Testis (tissue), 3 donors: Measurements from ENCODE around the gene ACTL8. TPM values are rescaled to one million over a fixed set of nuclear protein-coding genes. Genes with fewer than 3 reads are reported as not detected.

ENCODE experiments used
- DNase-seq: peaks from one replicate; pipeline ENCODE4 v3.0.0-alpha.2; 2019
- H3K27ac ChIP-seq, 2 donors: fragments of 200-600 bp; sonication (generic); one replicate each; pipeline ENCODE4 v1.5.1; 2019
- H3K27me3 ChIP-seq: fragments of 200-600 bp; sonication (generic); one replicate; pipeline ENCODE4 v1.5.1; 2019
- H3K36me3 ChIP-seq: fragments of 200-600 bp; sonication (generic); one replicate; pipeline ENCODE4 v1.5.1; 2017; ENCODE audit warnings: low read depth; ENCODE audit errors: missing control alignments
- H3K4me1 ChIP-seq: fragments of 200-600 bp; sonication (generic); one replicate; pipeline ENCODE4 v1.5.1; 2019
- H3K4me3 ChIP-seq, 2 donors: fragments of 200-600 bp; sonication (generic); one replicate each; pipeline ENCODE4 v1.5.1; 2017 to 2019
- H3K9me3 ChIP-seq: fragments of 200-600 bp; sonication (generic); one replicate; pipeline ENCODE4 v1.5.1; 2017
- CTCF ChIP-seq, 3 experiments: fragments of 450-650 bp in 2 of 3; fragments of 200-600 bp in 1 of 3; sonication (generic) in 1 of 3; IDR thresholded peaks; one replicate each; pipeline ENCODE4 v1.5.1; 2016 to 2019; ENCODE audit warnings: antibody characterized with exemption in 3 of 3, mild to moderate bottlenecking in 2 of 3, moderate library complexity in 1 of 3
- POLR2A ChIP-seq: fragments of 450-650 bp; IDR thresholded peaks from one replicate; pipeline ENCODE4 v1.6.1; 2017; ENCODE audit warnings: antibody characterized with exemption, mild to moderate bottlenecking, moderate library complexity
- WGBS, 2 donors: methylation state at CpG; one replicate each; pipeline ENCODE4 v1.1.5; 2018; 5-methylcytosine and 5-hydroxymethylcytosine counted together
- intact Hi-C: fragments of 100-400 bp; cut with DNase I; formaldehyde crosslinking; loops from one replicate; pipeline ENCODE4 v1.15.1; 2023; ENCODE audit warnings: low total_unique reads
- polyA plus RNA-seq: library from polyadenylated mRNA; stranded (reverse); fragments of 350-450 nt; fragmentation: Illumina TruSeq; extraction: RNeasy Lipid Tissue Mini Kit (QIAGEN cat#74804); gene quantifications from one replicate; pipeline ENCODE4 v1.2.3, GENCODE V29; 2014; ENCODE audit warnings: low read depth, low replicate concordance; ENCODE audit not compliant: insufficient read depth
- total RNA-seq, 2 donors: library from RNA; depleted of rRNA; stranded (reverse); fragments of >200 nt; gene quantifications; one replicate each; pipeline ENCODE4 v1.2.3, GENCODE V29; 2016

ACTL8 gene
- total and polyA plus RNA-seq, 3 donors from 2014 or later = 10.9 to 12.8 (median 12.6) TPM

GRCh38 chr1:17873007-17873675, 118.0 kb downstream of the ACTL8 start:
- Histone ChIP-seq H3K27me3 (no peaks in the 10 kb centered on the region), H3K27ac (no peak overlapping the region), H3K36me3 (no peaks in the 10 kb centered on the region), H3K4me1 (no peaks in the 10 kb centered on the region), H3K4me3 (no peak overlapping the region), H3K9me3 (no peaks in the 10 kb centered on the region)
- intact Hi-C loops = no loop called here
- DNase-seq = no peak
- TF ChIP-seq CTCF (IDR thresholded peaks at IDR 0.05) (no peak), POLR2A (no peak)
- 73 to 75% methylated on average over 8 of the region's 8 CpGs for WGBS, 2 donors

DNA sequence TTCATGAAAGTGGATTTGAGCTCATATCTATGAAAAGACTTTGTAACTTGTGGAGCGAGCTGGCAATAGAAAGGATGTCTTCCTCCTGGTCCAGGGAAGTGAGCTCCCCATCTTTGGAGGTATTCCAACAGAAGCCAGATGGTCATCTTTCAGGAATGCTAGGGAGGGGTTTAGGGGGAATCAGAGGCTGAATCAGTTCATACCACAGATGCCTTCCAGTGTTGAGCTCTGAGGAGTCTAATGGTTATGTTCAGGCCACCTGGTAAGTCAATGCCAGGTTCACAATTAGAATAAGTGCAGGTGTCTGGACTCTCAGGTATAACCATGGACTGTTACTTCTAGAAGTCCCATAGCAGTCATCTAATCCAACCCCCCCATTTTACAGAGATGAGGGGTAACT, 119.1 kb downstream of the ACTL8 start:
- no peak for DNase-seq
- no peaks in the 10 kb centered on the region for H3K4me1 ChIP-seq
- no peak overlapping the region for H3K27ac ChIP-seq
- WGBS, 2 donors = 92% methylated on average over 1 of the region's 1 CpG
- intact Hi-C loops = no loop called here
- no peaks in the 10 kb centered on the region for H3K36me3 ChIP-seq
- TF ChIP-seq POLR2A (no peak), CTCF (IDR thresholded peaks at IDR 0.05) (no peak)
- H3K27me3 ChIP-seq = no peaks in the 10 kb centered on the region
- no peak overlapping the region for H3K4me3 ChIP-seq
- no peaks in the 10 kb centered on the region for H3K9me3 ChIP-seq

- no peak for TF ChIP-seq POLR2A
- no peak for TF ChIP-seq CTCF (IDR thresholded peaks at IDR 0.05)
- DNase-seq = no peak
These were observed 119.6 kb downstream of the ACTL8 start for GRCh38 chr1:17874710-17875109.

DNA sequence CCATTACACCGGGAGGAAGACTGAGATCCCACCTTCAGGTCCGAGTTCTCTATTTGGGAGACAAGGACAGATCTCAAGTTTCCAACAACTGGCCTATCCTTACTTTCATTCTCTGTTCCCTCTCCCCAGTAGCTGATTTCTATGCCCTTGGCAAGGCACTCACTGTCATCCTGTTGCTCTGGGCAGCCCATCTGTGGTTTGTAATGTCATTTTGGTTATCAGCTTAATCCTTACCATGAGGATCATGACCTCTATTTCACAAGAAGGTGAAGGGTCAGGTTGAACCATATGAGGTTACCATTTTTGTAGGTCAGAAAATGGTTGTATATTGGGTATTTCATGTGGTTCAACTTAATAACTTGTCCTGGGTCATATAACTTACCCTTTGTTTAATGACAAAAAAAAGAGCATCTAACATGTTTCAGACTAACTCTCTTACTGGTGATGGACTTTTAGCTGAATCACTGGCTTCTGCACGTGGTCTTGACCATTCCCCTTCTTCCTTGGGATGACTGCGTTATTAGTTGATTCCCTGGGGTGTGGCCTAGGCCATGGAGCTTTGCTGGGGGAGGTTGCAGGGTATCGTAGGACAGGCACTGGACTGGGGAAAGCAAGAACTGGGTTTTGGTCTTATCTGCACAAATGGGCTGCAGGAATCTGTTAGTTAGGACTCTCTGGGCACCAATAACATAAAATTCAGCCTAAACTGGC, 120.2 kb downstream of the ACTL8 start:
- H3K9me3 ChIP-seq = no peaks in the 10 kb centered on the region
- DNase-seq = no peak
- H3K36me3 ChIP-seq = no peaks in the 10 kb centered on the region
- TF ChIP-seq POLR2A (no peak), CTCF (IDR thresholded peaks at IDR 0.05) (no peak)
- H3K27me3 ChIP-seq = no peaks in the 10 kb centered on the region
- H3K4me1 ChIP-seq = no peaks in the 10 kb centered on the region
- 67 to 75% methylated on average over 4 to 5 of the region's 5 CpGs for WGBS, 2 donors
- H3K27ac ChIP-seq = no peak overlapping the region
- H3K4me3 ChIP-seq = no peak overlapping the region
- intact Hi-C loops = no loop called here

More at GRCh38 chr1:17874710-17875109, 119.6 kb downstream of the ACTL8 start:
- Histone ChIP-seq H3K4me1 (no peaks in the 10 kb centered on the region), H3K4me3 (no peak overlapping the region), H3K9me3 (no peaks in the 10 kb centered on the region), H3K27ac (no peak overlapping the region), H3K36me3 (no peaks in the 10 kb centered on the region), H3K27me3 (no peaks in the 10 kb centered on the region)
- whole genome bisulfite sequencing, 2 donors = 36 to 59% methylated on average over 5 of the region's 5 CpGs
- intact Hi-C loops = no loop called here
